GM12872 (cell line): ENCODE measurements around the gene GALNT10.

Source experiments
- CTCF ChIP-seq: IDR thresholded peaks from 3 replicates; pipeline ENCODE4 v1.5.1; 2011; ENCODE audit warnings: low read depth, mild to moderate bottlenecking, low read length, moderate library complexity; ENCODE audit not compliant: insufficient read depth

Gene GALNT10

GRCh38 chr5:154295551-154295950 lies 105.0 kb downstream of the GALNT10 start:
- TF ChIP-seq CTCF: no peak

- no peak for TF ChIP-seq CTCF
Measured at GRCh38 chr5:154296525-154297159, 106.1 kb downstream of the GALNT10 start.

- no peak for TF ChIP-seq CTCF
Measured at GRCh38 chr5:154298065-154298464, 107.5 kb downstream of the GALNT10 start.

GRCh38 chr5:154300207-154300883 lies 109.8 kb downstream of the GALNT10 start:
- no peak for TF ChIP-seq CTCF

- no peak for TF ChIP-seq CTCF
Measured at GRCh38 chr5:154301726-154302125, 111.2 kb downstream of the GALNT10 start.

GRCh38 chr5:154302161-154302560 lies 111.6 kb downstream of the GALNT10 start:
- TF ChIP-seq CTCF: no peak

GRCh38 chr5:154303133-154303532 lies 112.6 kb downstream of the GALNT10 start:
- no peak for TF ChIP-seq CTCF
